ENCODE data around the gene AFF3. TPM values are rescaled to one million over a fixed set of nuclear protein-coding genes. Genes with fewer than 3 reads are reported as not detected.

The AFF3 gene
- total RNA-seq, 1 experiment from 2014 or later: 0.61 TPM

GRCh38 chr2:99569386-99569785 is 573.0 kb downstream of the AFF3 start:
- no peak overlapping the region for H3K4me2 ChIP-seq (ENCODE audit: low read length)
- ChIA-PET RAD21 (ENCODE audit: low non-redundant PET in 1 of 2, low total read pairs in 2 of 2, uncharacterized antibody in 2 of 2, unreplicated experiment in 2 of 2) (no interaction called here), CTCF (interaction anchor here (1.7 kb wide), 1 partner anchor 10 kb away, joined by 5 read pairs; no protein-coding TSS in a partner anchor), POLR2A (no interaction called here)
- ATAC-seq: no peak
- H3K4me3 ChIP-seq (replicated peaks in 1 of 2; ENCODE audit: low read depth in 1 of 2, low read length in 2 of 2): no peak overlapping the region
- no peak overlapping the region for H3K27ac ChIP-seq (ENCODE audit: low read depth, low read length)
- H3K9me2 ChIP-seq (ENCODE audit: insufficient read depth): no peaks in the 10 kb centered on the region
- H3K36me3 ChIP-seq (ENCODE audit: control insufficient read depth in 1 of 2, insufficient read depth in 2 of 2, low read length in 2 of 2): no peaks in the 10 kb centered on the region
- peaks cover 16% of the 10 kb centered on the region; the same call in 1 of the 2 replicates for H3K27me3 ChIP-seq (ENCODE audit: insufficient read depth, low read length)
- H3K9ac ChIP-seq (ENCODE audit: low read length): no peak overlapping the region
- no peaks in the 10 kb centered on the region for H3K4me1 ChIP-seq (ENCODE audit: control insufficient read depth in 1 of 2, insufficient read depth in 2 of 2, low read length in 2 of 2)
- H2AFZ ChIP-seq (ENCODE audit: low read depth, low read length, poor library complexity, severe bottlenecking): no peak overlapping the region
- no peaks in the 10 kb centered on the region for H3K9me3 ChIP-seq (ENCODE audit: control insufficient read depth in 1 of 2, insufficient read depth in 1 of 2, low read depth in 1 of 2, low read length in 2 of 2)
- intact Hi-C loops (cut with micrococcal nuclease): no loop called here
- TF ChIP-seq YY1 (IDR thresholded peaks at IDR 0.05; ENCODE audit: extremely low read depth, insufficient replicate concordance, low read depth, low read length) (no peak), ATF3 (IDR thresholded peaks at IDR 0.05) (no peak), TCF7L2 (IDR thresholded peaks at IDR 0.05; ENCODE audit: borderline replicate concordance, extremely low read depth, insufficient read depth, insufficient read length) (no peak), CEBPB (IDR thresholded peaks at IDR 0.05; ENCODE audit: low read depth) (no peak), FOSL1 (IDR thresholded peaks at IDR 0.05; ENCODE audit: low read depth) (no peak), POLR2A (IDR thresholded peaks at IDR 0.05; ENCODE audit: borderline replicate concordance, extremely low read depth, insufficient read depth, insufficient read length) (no peak), SRF (IDR thresholded peaks at IDR 0.05; ENCODE audit: low read depth) (no peak), EZH2 (IDR thresholded peaks at IDR 0.05) (no peak), POLR2AphosphoS5 (IDR thresholded peaks at IDR 0.05; ENCODE audit: low read depth, low read length) (no peak), JUND (IDR thresholded peaks at IDR 0.05) (no peak), MAX (IDR thresholded peaks at IDR 0.05) (no peak), EGR1 (IDR thresholded peaks at IDR 0.05; ENCODE audit: low read depth) (no peak), CTCF (IDR thresholded peaks at IDR 0.05 in 2 of 3, conservative IDR thresholded peaks at IDR 0.05 in 1 of 3; ENCODE audit: borderline replicate concordance in 1 of 3, insufficient read depth in 1 of 3, low read depth in 2 of 3, low read length in 2 of 3) (no peak), REST (IDR thresholded peaks at IDR 0.05; ENCODE audit: low read depth) (no peak), ZNF274 (IDR thresholded peaks at IDR 0.05; ENCODE audit: low read depth, low read length) (no peak), ZFX (IDR thresholded peaks at IDR 0.05) (no peak), CBX3 (IDR thresholded peaks at IDR 0.05; ENCODE audit: low read depth) (no peak), ZBTB33 (IDR thresholded peaks at IDR 0.05; ENCODE audit: extremely low read depth, insufficient replicate concordance, low read length) (no peak), ELF1 (IDR thresholded peaks at IDR 0.05; ENCODE audit: borderline replicate concordance, low read depth) (no peak), EZH2phosphoT487 (IDR thresholded peaks at IDR 0.05; ENCODE audit: borderline replicate concordance) (no peak)
- H3K79me2 ChIP-seq (ENCODE audit: insufficient read depth, low read length): no peaks in the 10 kb centered on the region
- BruUV-seq (replicated peaks): no TSS peak
- DNase-seq (ENCODE audit: low read depth, low spot score): no peak
- H4K20me1 ChIP-seq (ENCODE audit: insufficient read depth): no peaks in the 10 kb centered on the region

Measured in HCT116 (cell line).